HPDE6-E6E7 (cell line): ENCODE measurements around the gene ELF2.
"Not testable (repeated sequence)": the region's sequence is repeated elsewhere in the genome, so short reads cannot be mapped to it uniquely, and the experiment has no call there.

Source experiments
- DNase-seq: peaks from one replicate; pipeline ENCODE4 v3.0.0; 2011; ENCODE audit warnings: missing footprints; ENCODE audit errors: extremely low spot score

Gene ELF2

DNA sequence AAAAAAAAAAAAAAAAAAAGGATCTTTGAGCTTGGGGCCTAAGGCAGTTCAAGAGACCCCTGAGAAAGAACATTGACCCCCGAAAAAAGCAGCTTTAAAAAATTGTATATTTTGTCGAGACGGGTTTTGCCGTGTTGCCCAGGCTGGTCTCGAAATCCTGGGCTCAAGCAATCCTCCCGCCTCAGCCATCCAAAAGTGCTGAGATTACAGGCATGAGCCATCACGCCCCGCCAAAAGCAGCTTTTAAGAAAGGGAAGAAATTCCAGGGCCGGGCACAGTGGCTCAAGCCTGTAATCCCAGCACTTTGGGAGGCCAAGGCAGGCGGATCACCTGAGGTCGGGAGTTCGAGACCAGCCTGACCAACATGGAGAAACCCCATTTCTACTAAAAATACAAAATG is 155.9 kb downstream of the ELF2 start:
- DNase-seq = not testable (repeated sequence)

GRCh38 chr4:139020384-139020783 is 156.6 kb downstream of the ELF2 start:
- no peak for DNase-seq

GRCh38 chr4:139018971-139019758 is 157.9 kb downstream of the ELF2 start:
- no peak for DNase-seq

- DNase-seq = no peak
Observed at GRCh38 chr4:139018501-139018900, 158.5 kb downstream of the ELF2 start.

DNA sequence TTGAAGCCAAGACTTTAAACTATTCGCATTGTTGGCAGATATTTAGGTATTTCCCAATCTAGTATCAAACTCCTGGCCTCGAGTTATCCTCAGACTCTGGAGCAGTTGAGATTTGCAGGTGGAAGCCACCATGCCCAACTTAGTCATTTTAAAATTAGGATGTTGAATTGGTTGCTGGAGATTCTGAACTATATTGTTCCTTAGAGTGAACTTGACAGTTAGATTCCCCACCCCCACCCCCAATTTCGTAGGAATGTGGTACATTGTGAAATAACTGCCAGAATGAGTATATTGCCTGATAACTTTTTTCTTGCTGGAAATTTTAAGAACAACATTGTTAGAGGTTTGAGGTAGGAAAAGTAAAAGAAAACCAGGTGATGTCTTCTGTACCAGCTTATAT is 159.2 kb downstream of the ELF2 start:
- DNase-seq = no peak

DNA sequence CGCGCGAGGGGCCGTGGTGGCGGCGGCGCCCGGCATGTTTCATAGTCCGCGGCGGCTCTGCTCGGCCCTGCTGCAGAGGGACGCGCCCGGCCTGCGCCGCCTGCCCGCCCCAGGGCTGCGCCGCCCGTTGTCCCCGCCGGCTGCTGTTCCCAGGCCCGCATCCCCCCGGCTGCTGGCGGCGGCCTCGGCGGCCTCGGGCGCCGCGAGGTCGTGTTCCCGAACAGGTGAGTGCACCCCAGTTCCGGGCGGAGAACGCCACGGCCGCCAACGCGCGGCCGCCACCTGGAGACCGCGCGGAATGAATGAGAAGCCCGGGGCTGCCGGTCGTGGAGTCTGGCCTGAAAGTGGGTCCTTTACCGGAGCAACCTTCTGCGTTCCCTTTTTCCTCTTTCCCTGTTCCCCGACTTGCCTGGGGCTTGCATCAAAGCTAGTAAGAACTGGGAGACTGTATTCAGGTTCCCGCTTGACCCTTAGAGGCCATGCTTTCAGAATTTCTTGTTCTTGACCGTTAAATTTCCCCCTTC is 161.0 kb downstream of the ELF2 start:
- no peak for DNase-seq

GRCh38 chr4:139015269-139015947 is 161.6 kb downstream of the ELF2 start, which contains the start of gene NOCT:
NOCT (plus strand) TSS chr4:139015781; CDS start chr4:139015982, 201 bp downstream.
- peak; percentile 84 for DNase-seq

DNA sequence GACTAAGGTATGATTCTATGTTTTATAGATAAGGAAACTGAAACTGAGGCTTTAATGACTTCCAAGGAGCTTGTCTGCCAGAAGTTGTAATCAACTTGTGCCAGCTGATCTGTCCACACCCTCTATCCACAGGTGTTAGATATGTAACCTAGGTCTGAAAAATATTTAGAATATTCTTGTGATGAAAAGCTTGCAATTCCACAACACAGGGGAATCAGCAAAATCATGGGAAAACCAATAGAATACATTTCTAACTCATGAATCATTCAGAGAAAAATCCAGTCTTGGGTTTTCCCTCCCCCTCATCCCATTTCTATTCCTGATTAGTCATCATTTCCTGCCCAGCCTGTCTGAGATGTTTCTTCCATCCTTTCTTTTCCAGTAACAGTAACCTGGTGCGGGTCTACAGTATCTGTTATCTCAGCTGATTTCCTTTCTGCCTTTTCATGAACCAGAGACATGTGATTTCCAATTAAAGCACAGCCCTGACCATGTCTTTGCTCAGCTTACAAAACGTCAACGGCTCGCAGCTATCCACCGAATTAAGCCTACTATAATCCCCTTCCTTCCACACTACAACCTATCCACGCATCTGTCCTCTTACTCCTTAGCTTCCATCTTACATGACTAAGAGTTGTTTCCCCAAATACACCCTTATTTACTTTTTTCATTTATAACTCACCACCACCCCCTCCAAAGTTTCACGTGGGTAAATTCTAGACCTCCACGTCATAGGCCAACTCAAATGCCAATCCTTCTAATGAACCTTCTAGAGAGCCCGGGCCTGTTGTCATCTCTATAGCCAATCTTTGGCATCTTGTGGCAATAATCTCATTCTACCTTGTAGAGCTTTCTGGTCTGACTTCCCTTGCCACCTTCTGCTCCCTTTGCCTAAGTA is 162.4 kb downstream of the ELF2 start:
- peak; percentile 76 for DNase-seq

- DNase-seq = no peak
Observed at GRCh38 chr4:139011225-139011950, 165.6 kb downstream of the ELF2 start.

- no peak for DNase-seq
Observed at GRCh38 chr4:139009702-139010101, 167.3 kb downstream of the ELF2 start.

- not testable (repeated sequence) for DNase-seq
Observed at GRCh38 chr4:139008278-139008677, 168.7 kb downstream of the ELF2 start.

DNA sequence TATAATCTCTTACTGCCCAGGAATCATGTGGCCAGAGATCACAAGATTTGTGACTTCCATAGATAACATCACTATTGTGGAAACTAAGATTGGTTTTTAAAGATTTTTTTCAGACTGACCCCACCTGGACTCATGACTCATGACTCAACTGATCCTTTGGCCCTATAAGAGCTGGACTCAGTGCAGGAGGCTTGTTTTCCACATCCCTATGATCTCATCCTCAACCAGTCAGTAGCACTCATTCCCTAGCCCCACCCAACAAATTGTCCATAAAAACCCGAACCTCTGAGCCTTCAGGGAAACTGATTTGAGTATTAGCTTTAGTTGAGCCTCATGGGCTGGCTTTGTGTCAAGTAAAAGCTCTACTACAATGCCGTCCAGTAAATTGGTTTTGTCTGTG is 169.4 kb downstream of the ELF2 start:
- DNase-seq = no peak
